Suprapubic skin (tissue), 4 donors: ENCODE results near the gene PEX6.

Experiments
- POLR2A ChIP-seq, 2 donors: fragments of 450-650 bp; IDR thresholded peaks; one replicate each; pipeline ENCODE4 v1.6.1; 2017; ENCODE audit warnings: antibody characterized with exemption in 2 of 2, mild to moderate bottlenecking in 2 of 2, moderate library complexity in 2 of 2
- POLR2AphosphoS5 ChIP-seq, 3 donors: sonication (generic); formaldehyde crosslinking; IDR thresholded peaks; one replicate each; pipeline ENCODE4 v1.6.1; 2017; ENCODE audit warnings: antibody characterized with exemption in 3 of 3

GRCh38 chr6:43014434-43014909, 35.5 kb upstream of the PEX6 start:
- TF ChIP-seq POLR2A (IDR thresholded peaks at IDR 0.05) (no peak), POLR2AphosphoS5 (IDR thresholded peaks at IDR 0.05) (no peak)
